ENCODE data around the gene DLG5.

DNA sequence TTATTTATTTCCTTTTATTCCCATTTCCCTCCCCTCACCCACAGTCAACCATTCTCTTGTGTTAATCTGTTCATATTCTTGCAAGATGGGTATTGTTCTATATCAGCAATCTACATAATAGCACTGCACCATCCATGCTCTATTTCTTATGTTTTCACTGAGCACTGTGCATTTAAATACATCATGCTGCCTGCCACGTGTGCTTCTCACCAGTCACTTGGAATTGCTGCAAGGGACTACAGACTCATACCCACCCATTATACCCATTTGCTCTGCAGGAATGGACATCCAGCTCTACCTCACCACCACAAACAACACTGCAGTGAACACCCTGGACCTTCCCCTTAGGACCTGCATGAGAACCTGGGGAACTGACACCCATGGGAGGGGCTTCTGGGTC, 20.8 kb downstream of the DLG5 start:
- TF ChIP-seq SIN3A (IDR thresholded peaks at IDR 0.05; ENCODE audit: borderline replicate concordance, insufficient read depth, low read length) = no peak
- TF ChIP-seq, protein P1, sequence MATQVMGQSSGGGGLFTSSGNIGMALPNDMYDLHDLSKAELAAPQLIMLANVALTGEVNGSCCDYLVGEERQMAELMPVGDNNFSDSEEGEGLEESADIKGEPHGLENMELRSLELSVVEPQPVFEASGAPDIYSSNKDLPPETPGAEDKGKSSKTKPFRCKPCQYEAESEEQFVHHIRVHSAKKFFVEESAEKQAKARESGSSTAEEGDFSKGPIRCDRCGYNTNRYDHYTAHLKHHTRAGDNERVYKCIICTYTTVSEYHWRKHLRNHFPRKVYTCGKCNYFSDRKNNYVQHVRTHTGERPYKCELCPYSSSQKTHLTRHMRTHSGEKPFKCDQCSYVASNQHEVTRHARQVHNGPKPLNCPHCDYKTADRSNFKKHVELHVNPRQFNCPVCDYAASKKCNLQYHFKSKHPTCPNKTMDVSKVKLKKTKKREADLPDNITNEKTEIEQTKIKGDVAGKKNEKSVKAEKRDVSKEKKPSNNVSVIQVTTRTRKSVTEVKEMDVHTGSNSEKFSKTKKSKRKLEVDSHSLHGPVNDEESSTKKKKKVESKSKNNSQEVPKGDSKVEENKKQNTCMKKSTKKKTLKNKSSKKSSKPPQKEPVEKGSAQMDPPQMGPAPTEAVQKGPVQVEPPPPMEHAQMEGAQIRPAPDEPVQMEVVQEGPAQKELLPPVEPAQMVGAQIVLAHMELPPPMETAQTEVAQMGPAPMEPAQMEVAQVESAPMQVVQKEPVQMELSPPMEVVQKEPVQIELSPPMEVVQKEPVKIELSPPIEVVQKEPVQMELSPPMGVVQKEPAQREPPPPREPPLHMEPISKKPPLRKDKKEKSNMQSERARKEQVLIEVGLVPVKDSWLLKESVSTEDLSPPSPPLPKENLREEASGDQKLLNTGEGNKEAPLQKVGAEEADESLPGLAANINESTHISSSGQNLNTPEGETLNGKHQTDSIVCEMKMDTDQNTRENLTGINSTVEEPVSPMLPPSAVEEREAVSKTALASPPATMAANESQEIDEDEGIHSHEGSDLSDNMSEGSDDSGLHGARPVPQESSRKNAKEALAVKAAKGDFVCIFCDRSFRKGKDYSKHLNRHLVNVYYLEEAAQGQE (IDR thresholded peaks at IDR 0.05; ENCODE audit: insufficient read depth in 1 of 2, low read depth in 2 of 2, low read length in 2 of 2) = no peak

All from PFSK-1 (cell line).